GM12864 (cell line): ENCODE measurements around the gene POLR1D.

Experiments used
- DNase-seq: peaks from one replicate; pipeline ENCODE4 v3.0.0-alpha.2; 2011; ENCODE audit warnings: low read depth
- H3K4me3 ChIP-seq: 2 replicates; pipeline ENCODE4 v1.5.1; 2011; ENCODE audit warnings: mild to moderate bottlenecking, low read depth, low read length, control low read depth
- TF ChIP-seq, protein P1 (sequence below): IDR thresholded peaks from 2 replicates; pipeline ENCODE4 v1.5.1; 2011; ENCODE audit warnings: low read depth, mild to moderate bottlenecking, moderate library complexity, low read length, control low read depth, inconsistent platforms; ENCODE audit errors: missing control alignments

POLR1D gene

DNA sequence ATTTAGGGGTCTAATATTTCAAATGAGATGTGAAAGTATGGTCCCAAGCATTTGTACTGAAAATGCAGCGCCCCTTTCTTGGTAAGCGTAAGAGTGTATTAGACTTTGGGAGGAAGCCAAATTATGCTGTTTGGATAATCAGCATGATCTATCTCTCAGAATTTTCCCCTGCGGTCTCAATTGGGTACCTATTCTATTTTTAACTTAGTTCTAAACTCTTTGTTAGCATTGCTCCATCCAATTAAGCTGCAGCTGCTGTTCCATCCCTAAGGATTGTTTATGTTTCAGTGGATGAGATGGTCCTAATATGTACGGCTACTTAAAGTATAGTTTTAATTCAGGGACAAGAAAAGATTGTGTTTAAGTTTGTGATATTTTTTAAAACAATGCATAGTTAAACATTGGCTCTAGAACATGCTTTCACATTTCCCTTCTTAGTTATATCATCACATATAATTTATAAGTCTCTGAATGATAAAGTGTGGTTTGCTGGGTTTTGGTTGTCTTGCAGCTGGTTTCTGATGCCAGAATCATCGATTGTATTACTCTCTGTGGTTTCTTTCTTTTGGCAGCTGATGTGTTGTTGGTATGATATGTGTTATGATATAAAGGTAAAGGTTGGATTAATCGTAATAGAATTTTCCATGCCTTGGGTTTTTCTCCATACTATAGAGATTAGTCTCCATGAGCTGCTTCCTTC, 15.0 kb downstream of the POLR1D start:
- no peak overlapping the region for H3K4me3 ChIP-seq
- no peak for DNase-seq
- TF ChIP-seq, protein P1, sequence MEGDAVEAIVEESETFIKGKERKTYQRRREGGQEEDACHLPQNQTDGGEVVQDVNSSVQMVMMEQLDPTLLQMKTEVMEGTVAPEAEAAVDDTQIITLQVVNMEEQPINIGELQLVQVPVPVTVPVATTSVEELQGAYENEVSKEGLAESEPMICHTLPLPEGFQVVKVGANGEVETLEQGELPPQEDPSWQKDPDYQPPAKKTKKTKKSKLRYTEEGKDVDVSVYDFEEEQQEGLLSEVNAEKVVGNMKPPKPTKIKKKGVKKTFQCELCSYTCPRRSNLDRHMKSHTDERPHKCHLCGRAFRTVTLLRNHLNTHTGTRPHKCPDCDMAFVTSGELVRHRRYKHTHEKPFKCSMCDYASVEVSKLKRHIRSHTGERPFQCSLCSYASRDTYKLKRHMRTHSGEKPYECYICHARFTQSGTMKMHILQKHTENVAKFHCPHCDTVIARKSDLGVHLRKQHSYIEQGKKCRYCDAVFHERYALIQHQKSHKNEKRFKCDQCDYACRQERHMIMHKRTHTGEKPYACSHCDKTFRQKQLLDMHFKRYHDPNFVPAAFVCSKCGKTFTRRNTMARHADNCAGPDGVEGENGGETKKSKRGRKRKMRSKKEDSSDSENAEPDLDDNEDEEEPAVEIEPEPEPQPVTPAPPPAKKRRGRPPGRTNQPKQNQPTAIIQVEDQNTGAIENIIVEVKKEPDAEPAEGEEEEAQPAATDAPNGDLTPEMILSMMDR: no peak

DNA sequence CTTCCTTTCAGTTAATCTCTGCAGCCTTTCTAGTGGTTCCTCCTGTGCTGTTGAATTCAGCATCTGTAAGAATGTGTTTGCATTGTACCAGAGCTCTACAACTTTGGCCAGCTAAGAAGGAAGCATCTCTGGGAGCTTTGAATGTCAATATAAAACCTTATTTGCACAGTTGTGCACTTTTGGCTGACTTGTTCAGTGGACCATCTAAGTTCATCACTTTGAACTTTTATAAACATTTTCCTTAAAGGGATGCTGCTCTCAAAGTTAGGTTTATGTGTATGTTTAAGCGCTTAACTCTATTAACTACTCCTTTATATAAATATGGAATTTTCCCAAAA, 15.6 kb downstream of the POLR1D start:
- H3K4me3 ChIP-seq: no peak overlapping the region
- TF ChIP-seq, protein P1: no peak
- no peak for DNase-seq

DNA sequence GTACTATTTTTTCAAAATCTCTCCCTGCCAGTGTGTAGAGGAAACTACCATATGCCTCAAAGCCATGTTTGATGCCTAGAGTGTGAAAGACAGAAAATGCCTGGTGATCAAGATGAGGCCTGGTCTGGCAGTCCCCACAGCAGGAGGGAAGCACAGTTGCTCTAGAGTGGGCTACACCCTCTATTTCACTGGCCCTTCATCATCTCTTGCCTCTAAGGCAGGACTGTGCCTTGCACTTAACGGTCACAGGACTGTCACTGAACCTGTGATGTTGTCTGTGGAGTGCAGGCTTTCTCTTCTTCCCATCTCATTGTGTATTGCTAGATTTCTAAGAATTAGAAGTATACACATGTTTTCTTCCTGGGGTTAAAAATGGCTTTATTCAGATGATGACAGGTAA, 16.3 kb downstream of the POLR1D start:
- TF ChIP-seq, protein P1: no peak
- DNase-seq: no peak
- H3K4me3 ChIP-seq: no peak overlapping the region

DNA sequence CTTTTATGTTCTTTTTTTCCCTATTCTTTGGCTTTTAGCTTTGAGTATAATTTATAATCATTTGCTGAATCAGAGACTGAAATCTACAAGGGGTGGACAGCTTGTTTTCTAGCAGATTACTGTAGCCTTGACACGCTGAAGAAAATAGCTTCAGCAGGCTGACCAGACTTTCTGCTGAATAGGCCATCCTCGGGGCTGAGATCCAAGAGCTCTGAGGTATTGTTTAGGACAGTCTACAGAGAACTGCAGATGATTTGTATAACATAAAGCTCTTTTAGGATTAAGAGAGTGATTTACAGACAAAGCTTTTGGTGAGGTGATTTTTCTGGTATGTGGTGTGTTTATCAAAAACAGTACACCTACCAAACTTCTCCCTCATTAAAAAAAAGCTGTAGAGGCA, 16.8 kb downstream of the POLR1D start:
- no peak for DNase-seq
- TF ChIP-seq, protein P1: no peak
- H3K4me3 ChIP-seq: no peak overlapping the region

DNA sequence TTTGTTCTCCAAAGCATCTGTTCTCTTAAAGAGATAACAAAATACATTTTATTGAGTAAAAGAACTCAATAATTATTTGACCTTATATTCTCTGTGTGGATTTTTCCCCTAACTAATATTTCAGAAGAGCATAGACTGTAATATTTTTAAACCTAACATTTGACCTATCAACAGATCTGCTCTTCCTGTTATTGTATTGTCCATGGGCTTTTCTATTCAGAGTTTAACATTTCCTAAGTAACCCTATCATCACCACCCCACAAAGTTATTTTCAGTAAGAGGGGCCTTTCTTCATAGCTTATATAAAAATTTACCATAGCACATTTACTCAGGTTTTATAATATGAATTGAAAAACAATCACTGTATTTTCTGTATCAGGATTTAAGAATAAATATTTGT, 17.5 kb downstream of the POLR1D start:
- no peak overlapping the region for H3K4me3 ChIP-seq
- TF ChIP-seq, protein P1: no peak
- DNase-seq: no peak

DNA sequence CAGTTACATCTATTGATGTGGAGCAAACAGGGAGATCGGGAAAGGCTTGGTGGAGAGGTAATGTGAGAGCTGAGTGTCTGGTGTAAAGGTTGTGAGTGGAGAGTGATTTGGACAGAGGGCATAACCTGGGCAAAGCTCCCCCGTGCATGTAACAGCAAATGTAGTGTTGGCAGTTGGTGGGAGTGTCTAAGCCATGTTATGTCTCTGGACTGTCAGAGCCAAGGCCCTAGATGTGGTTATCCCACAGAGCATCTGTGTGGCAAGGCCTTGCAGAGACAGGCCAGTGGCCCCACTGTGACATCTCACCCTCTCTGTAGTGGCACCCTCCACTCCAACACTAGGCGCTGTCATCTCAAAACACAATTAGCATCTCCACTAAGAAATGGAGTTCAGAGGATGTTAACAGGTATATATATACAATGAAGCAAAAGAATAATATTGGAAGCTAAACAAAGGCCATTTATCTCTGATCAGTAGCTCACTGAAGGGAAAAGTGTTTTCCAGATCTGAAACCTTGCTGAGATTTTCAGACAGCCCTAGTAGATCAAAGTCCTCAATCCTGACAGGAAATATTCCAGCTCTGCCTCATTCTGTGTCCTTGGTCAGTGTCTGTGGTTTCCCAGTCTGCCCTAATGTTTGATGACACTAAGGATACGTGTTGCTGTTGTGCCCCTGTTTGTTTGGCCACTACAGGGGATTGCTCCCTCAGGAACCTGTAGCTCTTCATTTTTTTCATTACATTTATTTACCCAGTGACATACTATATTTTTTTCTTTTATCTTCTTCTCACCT, 20.2 kb downstream of the POLR1D start:
- DNase-seq: no peak
- H3K4me3 ChIP-seq: no peak overlapping the region
- TF ChIP-seq, protein P1: no peak
